CD4-positive, alpha-beta T cell treated with Interleukin-6 at 100 ng/mL for 8 hours (primary cell): ENCODE data around the gene SERPINF2.
"Not testable (repeated sequence)": the region's sequence is repeated elsewhere in the genome, so short reads cannot be mapped to it uniquely, and the experiment has no call there.

ENCODE experiments used
- DNase-seq: peaks from one replicate; pipeline ENCODE4 v3.0.0-alpha.2; 2020; ENCODE audit warnings: mixed read lengths, low spot score

SERPINF2 gene

DNA sequence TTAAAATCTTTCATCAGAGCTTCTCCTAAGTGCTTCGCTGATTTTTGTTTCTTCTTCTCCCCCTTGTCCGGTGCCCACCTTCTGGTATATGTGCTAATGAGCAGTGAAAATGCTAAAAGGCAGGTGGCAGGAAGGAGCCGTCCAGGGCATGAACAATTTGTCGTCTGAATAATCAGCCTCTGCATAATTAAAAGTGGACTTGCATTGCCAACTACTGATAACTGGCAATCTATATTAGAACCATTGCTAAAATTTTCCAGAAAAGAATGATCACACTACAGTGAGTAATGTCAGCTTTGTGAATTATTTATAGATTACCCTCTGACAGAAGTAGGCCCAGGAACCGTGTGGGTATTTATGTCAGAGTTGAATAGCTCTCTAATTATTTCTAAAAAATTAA is 47.3 kb downstream of the SERPINF2 start:
- DNase-seq, result no peak

DNA sequence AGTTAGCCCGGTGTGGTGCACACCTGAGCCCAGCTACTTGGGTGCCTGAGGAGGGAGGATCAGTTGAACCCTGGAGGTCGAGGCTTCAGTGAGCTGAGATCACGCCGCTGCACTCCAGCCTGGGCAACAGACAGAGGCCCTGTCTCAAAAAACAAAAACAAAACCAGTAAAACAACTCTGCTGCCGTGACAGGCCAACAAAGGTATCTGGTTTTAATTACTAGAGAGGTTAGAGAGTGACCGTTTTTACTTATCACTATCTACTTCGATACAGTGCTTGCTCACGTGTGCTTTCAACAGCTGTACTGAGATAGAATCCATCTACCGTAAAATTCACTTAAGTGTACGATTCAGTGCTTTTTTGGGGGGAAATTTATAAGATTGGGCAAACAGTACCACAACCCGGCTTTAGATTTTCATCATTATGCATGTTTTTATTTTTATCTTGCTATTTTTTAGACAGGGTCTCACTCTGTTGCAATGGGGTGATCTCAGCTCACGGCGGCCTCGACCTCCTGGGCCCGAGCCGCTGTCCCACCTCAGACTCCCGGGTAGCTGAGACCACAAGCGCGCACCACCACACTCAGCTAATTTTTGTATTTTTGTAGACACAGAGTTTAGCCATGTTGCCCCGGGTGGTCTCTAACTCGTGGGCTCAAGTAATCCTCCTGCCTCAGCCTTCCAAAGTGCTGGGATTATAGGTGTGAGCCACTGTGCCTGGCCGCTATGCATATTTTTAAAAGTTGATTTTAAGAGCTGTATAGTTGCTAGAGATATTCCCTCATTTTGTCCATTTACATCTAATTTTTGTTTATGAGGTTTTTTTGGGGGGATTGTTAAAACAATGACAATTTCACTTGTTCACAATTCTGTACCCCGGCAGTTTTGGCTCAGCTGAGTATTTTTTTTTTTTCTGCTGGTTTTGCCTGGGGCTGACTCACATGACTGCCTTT is 50.1 kb downstream of the SERPINF2 start:
- DNase-seq, result no peak

GRCh38 chr17:1793447-1793806 is 50.8 kb downstream of the SERPINF2 start:
- DNase-seq, result no peak

GRCh38 chr17:1796800-1797199 is 54.1 kb downstream of the SERPINF2 start:
- DNase-seq, result no peak

GRCh38 chr17:1797323-1797722 is 54.7 kb downstream of the SERPINF2 start:
- DNase-seq, result no peak

GRCh38 chr17:1797846-1798245 is 55.2 kb downstream of the SERPINF2 start:
- DNase-seq, result not testable (repeated sequence)

DNA sequence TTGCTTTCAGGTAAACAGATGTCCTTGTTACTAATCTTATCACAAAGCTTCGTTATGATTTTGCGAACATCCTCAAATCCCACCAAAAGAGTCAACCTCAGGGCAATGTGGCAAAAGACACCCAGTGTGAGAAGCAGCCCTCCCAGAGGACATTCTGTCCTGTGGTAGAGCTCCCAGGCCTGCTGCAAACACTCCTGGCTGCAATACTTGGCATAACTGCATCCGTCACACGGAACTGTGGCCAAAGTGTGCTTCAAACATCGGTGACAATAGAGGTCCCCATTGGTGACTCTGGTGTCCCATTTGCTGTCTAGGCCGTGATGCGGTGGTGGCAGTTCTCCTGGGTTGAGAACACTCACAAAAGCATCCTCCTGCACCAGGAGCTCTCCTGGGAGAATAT is 57.6 kb downstream of the SERPINF2 start:
- no peak for DNase-seq

- no peak for DNase-seq
Observed at GRCh38 chr17:1800712-1801111, 58.0 kb downstream of the SERPINF2 start.

- DNase-seq, result no peak
Observed at GRCh38 chr17:1802429-1802828, 59.8 kb downstream of the SERPINF2 start.

DNA sequence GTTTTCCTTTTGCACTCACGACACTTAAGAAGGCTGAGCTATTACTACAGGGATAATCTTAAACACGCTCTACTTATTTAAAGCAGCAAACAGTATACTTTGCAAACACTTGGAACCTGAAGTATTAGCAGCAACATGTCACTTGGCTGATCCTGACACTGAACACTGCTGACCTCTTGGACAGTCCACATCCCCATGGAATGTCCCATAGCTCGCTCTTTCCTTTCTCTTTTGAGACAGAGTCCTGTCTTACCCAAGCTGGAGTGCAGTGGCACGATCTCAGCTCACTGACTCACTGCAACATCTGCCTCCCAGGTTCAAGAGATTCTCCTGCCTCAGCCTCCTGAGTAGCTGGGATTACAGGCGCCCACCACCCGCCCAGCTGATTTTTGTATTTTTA is 60.6 kb downstream of the SERPINF2 start:
- DNase-seq, result no peak
